Activated T-cell treated with anti-CD3 and anti-CD28 coated beads, Interleukin-2, amount 50 U/mL, for 1 hour (primary cell): ENCODE data around the gene MPRIP.

ENCODE experiments used
- DNase-seq: peaks from one replicate; pipeline ENCODE4 v3.0.0-alpha.2; 2020

MPRIP gene

GRCh38 chr17:17091276-17091675 lies 49.0 kb downstream of the MPRIP start:
- DNase-seq: no peak

DNA sequence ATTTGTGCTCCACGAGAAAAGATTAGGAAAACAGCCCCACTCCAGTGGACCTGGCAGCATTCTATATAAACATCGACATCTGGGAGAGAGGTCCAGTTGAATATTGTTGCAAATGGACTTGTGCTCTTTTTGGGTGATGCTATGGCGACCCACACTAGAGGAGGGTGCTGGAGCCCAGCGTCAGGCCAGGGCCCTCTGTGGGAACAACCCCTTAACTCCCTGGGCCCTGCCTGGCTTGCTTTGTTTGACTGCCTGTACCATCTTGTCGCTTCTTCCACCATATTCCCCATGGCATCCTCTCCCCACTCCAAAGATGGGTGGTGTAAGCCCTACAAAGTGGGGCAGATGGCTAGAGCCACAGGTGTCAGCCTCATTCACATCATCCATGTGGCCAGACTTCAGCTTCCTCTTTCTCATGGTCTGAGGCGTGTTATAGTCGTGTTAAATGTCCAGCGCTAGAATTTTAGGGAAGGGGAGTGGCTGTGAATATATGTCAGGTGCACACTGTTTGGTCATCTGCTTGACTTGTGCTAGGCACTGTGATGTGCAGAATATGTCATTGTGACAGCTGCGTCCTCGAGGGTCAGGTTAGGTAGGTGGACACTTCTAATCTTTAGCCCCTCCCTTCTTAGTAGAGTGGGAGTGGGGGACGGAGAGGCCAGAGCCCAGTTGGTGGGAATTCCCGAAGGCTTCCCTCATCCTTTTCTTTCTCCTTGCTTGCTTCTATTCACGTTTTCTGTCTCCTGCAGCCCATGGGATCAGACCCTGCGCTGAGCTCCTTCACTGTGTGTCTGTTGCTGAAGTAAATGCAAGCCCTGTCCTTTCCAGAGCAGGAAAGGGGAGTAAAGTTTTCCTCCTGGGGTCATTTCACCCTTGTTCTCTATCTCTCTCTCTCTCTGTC lies 49.8 kb downstream of the MPRIP start:
- DNase-seq: no peak

GRCh38 chr17:17093764-17094163 lies 51.5 kb downstream of the MPRIP start:
- DNase-seq: no peak

DNA sequence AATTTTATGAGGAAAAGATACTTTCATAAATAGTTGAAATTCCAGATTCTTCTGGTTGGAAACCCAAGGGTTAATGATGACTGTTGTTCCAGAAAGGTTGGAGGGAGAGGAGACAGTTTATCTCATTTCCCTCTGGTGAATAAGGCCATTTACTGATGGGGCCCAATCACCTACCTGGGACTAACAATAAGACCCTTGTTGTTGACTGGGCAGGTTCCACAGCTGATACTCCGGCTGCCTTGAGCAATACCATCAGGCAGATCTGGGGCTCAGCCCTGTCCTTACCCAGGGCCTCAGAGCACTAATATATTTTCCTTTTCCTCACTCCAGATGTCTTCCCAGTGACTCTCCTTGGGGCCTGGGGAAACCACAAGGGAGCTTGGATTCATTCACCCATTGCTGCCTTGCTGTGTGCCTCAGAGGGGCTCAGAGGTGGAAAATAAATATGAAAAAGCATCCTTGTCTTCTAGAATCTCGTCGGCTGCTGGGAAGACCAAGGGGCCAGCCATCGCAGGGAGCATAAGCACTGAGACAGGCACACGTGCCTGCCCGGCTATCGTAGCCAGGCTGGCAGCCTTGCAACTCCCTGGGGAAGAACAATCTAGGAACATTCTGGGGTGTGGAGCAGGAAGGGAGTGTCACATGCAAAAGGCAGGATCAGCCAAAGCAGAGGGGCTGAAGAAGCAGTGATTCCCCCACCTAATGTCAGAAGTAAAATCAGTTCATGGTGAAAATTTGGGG lies 54.4 kb downstream of the MPRIP start:
- DNase-seq: no peak

DNA sequence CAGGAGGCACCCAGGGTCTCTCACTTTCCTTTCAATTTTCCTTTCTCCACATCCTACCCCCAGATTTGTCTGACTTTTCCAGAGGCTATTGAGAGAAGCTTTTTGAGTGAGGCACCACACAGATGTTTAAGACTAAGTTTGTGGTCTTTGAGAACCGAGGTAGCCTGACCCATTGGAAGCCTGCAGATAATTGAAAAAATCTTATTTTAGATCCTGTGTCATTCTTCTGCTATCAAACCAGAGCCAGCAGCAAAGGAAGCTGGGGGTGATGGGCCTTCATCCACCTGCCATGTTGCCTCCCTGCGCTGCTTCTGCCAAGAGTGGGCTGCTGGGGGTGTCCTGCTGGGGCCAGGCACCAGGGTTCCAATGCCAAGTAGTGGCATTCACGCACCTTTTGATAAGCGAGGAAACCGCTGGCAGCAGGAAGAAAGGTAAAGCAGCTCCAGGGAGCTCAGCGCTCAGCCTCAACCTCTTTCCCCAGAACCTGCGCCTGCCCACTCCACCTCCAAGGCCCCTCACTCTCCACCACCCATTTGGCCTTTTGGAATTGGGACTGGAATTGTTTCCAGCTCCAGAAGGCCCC lies 55.6 kb downstream of the MPRIP start:
- no peak for DNase-seq

DNA sequence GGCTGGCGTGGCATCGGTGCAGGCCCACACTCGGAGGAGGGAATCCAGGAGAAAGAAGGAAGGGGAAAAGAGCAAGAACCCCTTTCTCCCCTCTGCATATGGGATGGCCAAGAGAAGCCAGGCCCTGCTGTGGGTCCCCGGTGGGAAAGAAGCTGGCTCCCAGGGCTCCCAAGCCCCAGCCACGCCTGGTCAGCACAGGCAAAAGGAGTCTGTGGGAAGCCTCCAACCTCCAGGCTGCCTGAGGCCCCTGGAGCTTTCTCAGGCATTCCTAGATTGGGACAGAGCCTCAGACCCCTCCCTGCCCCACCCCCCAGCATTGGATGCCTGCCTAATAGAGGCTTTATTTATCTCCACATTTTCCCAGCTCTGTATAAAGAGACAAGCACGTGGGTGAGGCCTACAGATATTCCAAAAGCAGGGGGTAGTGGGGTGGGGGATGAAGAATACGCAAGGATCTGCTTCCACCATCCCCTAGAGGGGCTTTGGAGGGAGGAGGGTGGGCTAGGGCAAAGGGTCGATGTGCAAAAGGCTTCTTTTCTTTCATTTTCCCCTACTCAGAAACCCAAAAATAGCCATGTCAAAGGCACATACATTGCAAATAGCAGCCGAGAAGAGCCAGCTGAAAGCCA lies 56.4 kb downstream of the MPRIP start:
- no peak for DNase-seq

DNA sequence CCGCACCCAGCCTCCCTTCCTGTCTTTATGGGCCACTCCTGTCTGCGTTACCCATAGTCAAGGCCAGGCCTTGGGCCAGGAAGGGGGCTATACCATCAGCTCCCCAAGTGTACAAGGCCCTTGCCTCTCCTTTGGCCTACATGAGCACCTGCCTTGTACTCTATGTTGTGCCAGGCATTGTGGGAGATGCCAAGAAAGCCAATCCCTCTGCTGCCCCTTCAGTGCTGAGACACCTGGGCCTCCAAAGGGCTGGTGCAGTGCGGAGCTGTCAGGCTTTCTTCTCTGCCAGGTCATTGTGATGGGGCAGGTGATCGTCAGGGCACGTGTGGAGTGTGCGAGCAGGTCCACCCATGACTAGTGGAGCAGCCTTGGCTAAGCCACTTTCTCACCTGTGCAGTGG lies 59.9 kb downstream of the MPRIP start:
- no peak for DNase-seq

DNA sequence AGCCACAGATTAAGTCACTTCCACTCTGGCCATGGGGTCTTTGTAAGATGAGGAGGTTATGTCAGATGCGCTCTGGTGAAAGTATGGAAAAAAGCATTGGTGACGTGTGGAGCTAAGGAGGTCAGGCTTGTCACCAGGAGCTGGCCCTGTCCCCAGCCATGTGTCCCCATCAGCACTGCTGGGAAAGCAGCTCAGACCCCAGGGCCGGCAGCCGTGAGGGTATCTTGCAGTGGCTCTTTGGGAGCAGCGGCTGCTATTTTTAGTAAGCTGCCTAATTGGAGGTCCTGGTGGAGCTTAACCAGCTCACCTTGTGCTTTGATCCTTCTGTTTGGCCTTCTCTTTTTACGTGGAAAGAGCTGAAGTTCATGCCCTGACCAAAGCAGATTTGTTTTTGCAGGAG lies 60.9 kb downstream of the MPRIP start:
- DNase-seq: no peak

GRCh38 chr17:17104036-17104435 lies 61.8 kb downstream of the MPRIP start:
- no peak for DNase-seq

GRCh38 chr17:17104494-17104893 lies 62.2 kb downstream of the MPRIP start:
- no peak for DNase-seq

DNA sequence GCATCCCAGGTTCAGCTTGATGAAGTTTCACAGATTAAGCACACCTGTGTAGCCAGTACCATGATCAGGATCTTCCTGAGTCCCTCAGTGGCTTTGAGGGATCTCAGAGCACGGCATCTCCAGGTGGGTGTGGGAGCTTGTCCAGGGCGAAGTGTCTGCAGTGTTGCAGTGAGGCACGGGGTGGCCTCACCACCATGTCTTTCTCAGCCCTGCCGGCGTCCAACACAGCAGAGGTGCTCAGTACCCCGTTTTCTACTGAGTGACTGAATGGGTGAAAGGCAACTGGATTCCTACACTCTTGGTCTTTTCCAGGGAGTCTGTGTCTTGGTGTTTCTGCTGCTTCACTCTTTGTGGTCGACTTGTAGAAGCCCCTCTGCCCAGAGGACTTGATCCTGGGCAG lies 63.7 kb downstream of the MPRIP start:
- no peak for DNase-seq

GRCh38 chr17:17106756-17107155 lies 64.5 kb downstream of the MPRIP start:
- no peak for DNase-seq

DNA sequence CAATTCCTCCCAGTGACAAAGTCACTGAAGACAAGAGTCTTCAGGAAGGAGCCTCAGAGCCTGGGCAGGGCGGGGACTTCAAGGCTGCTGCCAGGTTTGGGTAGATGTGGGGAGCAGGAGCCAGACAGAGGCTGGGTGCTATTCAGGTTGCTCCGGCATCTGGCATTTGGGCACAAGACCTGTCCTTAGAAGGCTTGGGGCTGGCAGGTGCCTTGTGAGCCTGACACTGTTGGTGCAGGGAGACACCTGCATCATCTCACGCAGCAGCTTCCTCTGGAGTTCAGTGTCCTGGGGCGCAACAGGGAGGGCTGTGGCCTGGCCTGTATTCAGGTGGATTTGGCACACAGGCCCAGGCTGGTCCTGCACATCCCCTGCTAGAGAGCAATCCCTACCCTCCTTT lies 65.0 kb downstream of the MPRIP start:
- DNase-seq: no peak

DNA sequence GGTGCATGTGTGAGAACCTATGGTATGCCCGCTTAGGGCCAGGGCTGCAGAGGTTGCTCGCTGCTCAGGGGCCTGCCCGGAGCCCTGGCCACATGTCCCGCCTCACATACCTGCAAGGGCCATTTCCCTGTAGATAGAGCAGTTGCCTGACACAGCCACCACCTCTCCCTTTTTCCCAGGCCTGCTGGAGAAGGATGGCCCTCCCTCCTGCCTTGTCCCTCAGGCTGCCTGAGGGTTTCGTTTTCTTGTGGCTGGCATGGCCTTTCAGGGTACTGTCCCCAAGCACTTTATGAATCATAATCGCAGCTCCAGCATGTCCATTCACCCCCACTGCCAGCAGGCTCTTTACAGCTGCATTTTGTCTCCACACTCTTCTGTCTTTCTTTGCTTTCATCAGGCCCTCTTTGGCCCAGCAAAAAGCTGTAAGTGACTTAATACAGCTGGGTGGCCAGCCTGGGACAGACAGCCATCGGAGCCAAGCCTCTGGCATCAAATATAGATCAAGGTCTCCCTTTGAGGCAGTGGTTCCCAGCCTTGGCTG lies 65.7 kb downstream of the MPRIP start:
- DNase-seq: no peak

DNA sequence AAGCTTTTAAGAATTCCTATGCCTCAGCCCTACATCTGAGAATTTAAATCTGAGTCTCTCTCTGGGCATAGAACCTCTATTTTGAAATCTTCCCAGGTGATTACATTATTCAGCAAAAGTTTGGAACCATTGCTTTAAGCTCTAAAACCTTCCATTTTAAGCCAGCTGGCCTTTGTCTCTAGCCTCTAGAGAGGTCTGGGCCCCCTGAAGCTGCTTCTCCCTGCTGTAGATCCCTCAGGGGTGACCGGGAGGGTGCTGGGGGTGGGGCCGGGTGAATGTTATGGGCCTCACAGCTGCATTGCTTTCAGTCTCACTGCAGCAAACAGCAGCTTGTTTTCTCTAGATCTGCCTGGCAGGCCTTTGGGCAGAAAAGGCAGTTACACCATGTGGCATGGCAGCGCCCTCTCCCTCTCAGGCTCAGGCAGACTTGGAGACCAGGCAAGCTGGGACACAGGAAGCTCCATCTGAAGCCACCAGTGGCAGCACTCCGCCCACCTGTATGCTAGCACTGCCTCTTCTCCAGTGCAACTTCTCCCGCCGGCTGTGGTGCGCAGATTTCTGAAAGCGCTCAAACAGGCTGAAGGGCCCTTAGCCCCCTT lies 66.3 kb downstream of the MPRIP start:
- no peak for DNase-seq

GRCh38 chr17:17109256-17109655 lies 67.0 kb downstream of the MPRIP start:
- no peak for DNase-seq

- no peak for DNase-seq
These were observed 67.7 kb downstream of the MPRIP start for GRCh38 chr17:17109907-17110306.

- DNase-seq: no peak
These were observed 68.3 kb downstream of the MPRIP start for GRCh38 chr17:17110520-17110919.

DNA sequence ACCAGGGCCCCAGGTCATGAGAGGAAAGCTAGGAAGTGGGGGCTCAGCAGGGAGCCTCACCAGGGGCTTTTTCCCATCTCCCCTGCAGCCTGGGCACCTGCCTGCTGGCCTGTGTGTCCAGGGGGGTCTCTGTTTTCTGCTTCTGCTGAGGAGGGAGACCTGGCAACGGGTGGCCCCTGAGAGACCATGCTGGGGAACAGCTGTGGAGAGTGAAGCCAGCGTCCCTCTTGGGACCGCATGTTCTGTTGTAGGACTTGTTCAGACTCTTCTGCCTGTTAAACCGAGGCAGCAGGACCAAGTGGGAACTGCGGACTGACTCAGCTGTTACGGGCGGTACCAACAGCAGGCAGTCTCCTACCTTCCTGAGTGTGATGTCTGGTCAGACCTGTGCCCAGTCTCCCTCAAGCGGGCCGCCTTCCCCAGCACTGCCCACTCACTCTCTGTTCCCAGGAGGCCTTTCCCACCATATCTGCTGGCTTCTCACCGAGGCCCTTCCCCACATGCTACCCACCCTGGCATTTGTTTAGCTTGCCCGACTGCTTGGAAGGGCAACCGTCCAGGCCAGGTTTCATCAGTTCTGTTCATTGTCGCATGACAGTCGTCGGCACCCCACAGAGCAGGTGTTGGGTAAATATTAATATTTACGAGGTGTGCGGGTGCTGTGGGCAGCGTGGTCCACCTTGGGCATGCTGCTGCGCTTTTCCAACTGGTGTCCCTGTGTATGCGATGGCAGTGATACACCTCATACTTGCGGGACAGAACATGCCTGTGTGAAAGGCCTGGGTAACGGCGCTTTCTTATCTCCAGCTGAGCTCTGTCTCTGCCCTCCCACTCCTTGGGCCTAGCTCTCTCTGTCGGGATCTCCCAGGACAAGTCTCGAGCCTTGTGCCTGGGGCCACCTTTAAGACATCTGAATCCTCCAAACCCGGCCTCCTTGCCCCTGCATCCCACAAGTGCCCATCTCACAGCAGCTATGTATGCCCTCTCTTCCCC lies 69.4 kb downstream of the MPRIP start:
- DNase-seq: no peak

DNA sequence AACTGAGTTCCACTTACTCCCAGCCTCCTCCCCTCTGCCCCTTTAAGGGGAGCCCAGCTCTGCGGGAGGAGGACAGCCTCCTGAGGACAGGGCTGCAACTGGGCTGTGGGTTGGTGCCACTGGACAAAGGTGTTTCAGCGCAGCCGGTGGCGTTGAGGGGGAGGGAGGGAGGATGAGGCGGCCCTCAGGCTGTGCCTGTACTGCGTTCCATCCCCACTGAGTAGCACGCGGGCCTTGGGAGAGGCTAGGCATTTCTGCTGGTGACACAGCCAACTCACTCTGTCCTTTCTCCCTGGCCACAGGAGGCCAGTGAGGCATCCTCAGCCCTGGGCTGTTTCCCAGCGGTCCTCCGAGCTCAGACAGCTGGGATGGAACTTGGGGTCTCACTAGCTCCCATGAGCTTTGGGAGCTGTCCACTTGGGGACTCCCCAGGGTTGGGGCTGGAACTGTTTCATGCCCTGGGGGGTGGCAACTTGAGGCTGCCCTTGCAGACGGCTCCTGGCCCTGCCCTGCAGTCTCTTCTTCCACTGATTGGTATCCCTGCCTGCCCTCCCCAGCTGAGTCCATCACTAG lies 70.5 kb downstream of the MPRIP start:
- no peak for DNase-seq

DNA sequence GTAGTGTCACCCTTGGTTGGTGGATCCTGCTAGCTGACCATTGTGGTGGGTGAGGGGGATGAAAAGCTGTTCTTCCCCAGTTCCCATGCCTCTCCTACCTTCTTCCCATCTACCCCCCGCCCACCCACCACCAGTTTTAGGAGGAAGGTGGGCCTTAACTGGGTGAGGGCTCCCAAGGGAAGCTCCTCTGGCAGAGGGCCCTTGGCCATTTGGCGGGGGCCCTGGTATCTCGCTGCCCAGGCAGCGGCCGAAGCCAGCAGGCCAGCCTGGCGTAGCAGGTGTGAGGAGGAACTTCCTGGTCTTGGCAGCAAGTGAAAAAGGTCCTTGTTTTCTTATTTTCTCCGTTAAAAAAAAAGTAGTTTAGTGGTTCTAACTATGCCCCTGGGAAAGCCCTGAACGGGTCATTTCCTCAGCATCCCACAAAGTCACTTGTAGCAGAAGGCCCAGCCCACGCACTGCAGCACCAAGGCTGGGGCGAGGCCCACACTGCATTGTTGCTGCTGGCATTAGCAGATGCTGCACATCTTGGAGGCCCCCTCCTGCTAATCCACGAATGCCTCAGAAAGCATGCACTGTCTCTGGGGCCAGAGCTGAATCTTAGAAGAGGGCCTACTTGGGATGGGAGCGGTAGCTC lies 72.5 kb downstream of the MPRIP start:
- DNase-seq: no peak
